Colonic mucosa (tissue), 4 donors: ENCODE results near the gene C1R. TPM values are rescaled to one million over a fixed set of nuclear protein-coding genes. Genes with fewer than 3 reads are reported as not detected.

Source experiments
- DNase-seq: peaks from one replicate; pipeline ENCODE4 v3.0.0-alpha.2; 2020
- H3K27ac ChIP-seq: fragments of 200-600 bp; one replicate; pipeline ENCODE4 v1.8.0; 2021
- H3K27me3 ChIP-seq: fragments of 200-600 bp; one replicate; pipeline ENCODE4 v1.8.0; 2021
- H3K36me3 ChIP-seq: fragments of 200-600 bp; one replicate; pipeline ENCODE4 v1.8.0; 2021
- H3K4me1 ChIP-seq: fragments of 200-600 bp; one replicate; pipeline ENCODE4 v1.8.0; 2021; ENCODE audit warnings: mild to moderate bottlenecking
- H3K4me3 ChIP-seq: fragments of 200-600 bp; one replicate; pipeline ENCODE4 v1.8.0; 2021
- H3K9ac ChIP-seq, 2 donors: one replicate each; pipeline ENCODE4 v1.7.0; 2013; ENCODE audit warnings: control low read depth in 2 of 2, low read depth in 2 of 2, low read length in 2 of 2
- H3K9me3 ChIP-seq: fragments of 200-600 bp; one replicate; pipeline ENCODE4 v1.8.0; 2021
- intact Hi-C: fragments of 100-400 bp; cut with DNase I; formaldehyde crosslinking; loops from one replicate; pipeline ENCODE4 v1.14.1; 2022
- total RNA-seq, 2 donors: library from RNA; stranded (reverse); fragmentation: NEBNext Ultra II Directional in 1 of 2; extraction: Animal tissue kit (Norgen Biotek cat#: 25700) in 1 of 2; gene quantifications; one replicate each; pipeline ENCODE4 v1.2.1, GENCODE V29; 2021
- TF ChIP-seq, protein P1 (sequence below): fragments of 200-600 bp; IDR thresholded peaks from one replicate; pipeline ENCODE4 v1.8.0; 2022; ENCODE audit warnings: antibody characterized with exemption, mild to moderate bottlenecking
- donor health status: healthy.
- donor health status: DM: no; HTN: no; CAD: no.
- donor health status: DM: no; HTN: no; CAD: no.

C1R gene
- total RNA-seq, 2 donors from 2014 or later: 40.1 to 104 TPM

DNA sequence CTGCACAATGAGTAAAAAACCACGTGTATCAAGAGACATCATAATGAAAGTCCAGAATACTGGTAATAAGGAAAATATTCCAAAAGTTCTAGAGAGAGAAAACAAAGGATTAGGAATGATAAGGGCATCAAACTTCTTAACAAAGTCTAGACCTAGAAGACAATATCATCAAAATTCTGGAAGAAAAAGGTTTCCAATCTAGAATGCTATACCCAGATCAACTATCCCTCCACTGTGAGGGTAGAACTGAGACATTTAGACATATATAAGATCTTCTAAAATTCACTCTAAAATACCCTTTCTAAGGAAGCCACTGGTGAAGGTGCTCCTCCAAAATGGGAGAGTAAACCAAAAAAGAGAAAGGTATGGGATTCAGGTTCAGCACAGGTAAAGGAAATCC lies 13.8 kb upstream of the C1R start:
- no peak overlapping the region for H3K4me3 ChIP-seq
- intact Hi-C loops: no loop called here
- no peak overlapping the region for H3K27ac ChIP-seq
- TF ChIP-seq, protein P1, sequence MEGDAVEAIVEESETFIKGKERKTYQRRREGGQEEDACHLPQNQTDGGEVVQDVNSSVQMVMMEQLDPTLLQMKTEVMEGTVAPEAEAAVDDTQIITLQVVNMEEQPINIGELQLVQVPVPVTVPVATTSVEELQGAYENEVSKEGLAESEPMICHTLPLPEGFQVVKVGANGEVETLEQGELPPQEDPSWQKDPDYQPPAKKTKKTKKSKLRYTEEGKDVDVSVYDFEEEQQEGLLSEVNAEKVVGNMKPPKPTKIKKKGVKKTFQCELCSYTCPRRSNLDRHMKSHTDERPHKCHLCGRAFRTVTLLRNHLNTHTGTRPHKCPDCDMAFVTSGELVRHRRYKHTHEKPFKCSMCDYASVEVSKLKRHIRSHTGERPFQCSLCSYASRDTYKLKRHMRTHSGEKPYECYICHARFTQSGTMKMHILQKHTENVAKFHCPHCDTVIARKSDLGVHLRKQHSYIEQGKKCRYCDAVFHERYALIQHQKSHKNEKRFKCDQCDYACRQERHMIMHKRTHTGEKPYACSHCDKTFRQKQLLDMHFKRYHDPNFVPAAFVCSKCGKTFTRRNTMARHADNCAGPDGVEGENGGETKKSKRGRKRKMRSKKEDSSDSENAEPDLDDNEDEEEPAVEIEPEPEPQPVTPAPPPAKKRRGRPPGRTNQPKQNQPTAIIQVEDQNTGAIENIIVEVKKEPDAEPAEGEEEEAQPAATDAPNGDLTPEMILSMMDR: no peak
- H3K4me1 ChIP-seq: peaks cover 6% of the 10 kb centered on the region
- peaks cover 3% of the 10 kb centered on the region for H3K36me3 ChIP-seq
- H3K27me3 ChIP-seq: no peaks in the 10 kb centered on the region
- H3K9me3 ChIP-seq: no peaks in the 10 kb centered on the region
- H3K9ac ChIP-seq: no peak overlapping the region
- no peak for DNase-seq

DNA sequence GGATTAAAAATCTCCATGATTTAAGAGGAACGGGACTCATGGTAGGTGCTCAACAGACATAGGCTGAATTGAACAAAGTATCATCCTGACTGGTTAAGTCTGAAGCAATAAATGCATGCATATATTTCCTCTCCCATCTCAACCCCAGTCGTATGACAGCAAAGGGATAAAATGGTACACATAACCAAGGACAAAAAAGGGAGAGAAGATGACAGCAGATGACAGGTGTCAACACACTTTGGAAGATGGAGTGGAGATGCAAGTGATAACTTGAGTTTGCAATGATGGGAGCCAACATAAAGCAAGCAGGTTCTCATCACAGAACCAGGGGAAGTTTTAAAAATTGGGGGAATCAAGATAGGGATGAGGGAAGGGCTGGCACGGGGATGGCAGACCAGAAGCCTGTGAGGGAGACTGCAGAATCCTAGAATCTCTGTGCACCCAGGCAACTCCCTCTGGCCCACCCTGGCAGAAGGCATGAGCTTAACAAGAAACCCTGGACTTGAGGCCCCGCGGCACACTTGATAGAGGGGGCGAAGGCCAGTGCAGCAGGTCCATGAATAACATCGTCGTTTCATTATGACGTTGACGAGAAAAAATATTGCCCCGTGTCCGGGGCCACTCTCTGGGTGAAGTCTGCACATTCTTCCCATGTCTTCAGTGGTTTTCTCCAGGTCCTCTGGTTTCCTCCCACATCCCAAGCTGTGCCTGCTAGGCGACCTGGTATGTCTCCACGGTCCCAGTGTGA lies 11.8 kb upstream of the C1R start:
- H3K9me3 ChIP-seq: no peaks in the 10 kb centered on the region
- no peak overlapping the region for H3K4me3 ChIP-seq
- intact Hi-C loops: no loop called here
- H3K36me3 ChIP-seq: peaks cover 3% of the 10 kb centered on the region
- H3K9ac ChIP-seq: no peak overlapping the region
- no peaks in the 10 kb centered on the region for H3K27me3 ChIP-seq
- DNase-seq: no peak
- no peaks in the 10 kb centered on the region for H3K4me1 ChIP-seq
- no peak overlapping the region for H3K27ac ChIP-seq
- TF ChIP-seq, protein P1: no peak

DNA sequence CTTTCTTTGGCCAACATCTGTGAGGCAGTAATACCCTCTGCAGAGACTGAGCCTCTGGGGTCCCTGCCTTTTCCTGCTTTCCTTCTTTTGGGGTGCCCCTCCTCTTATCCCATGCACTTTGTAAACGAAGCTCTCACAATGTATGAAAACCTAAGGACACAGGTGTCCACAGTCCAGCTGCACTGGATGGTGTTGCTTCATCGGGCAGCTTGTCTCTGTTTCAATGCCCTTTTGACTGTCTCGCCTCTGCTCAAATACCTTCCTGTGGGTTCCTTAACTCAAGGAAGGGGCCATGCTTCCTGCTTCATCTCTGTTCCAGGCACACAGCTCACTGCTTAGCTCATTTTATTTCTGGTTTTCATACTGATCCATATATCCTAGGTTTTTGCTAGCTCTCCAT lies 10.3 kb upstream of the C1R start:
- intact Hi-C loops: no loop called here
- TF ChIP-seq, protein P1: no peak
- Histone ChIP-seq H3K9ac (no peak overlapping the region), H3K4me1 (no peaks in the 10 kb centered on the region), H3K9me3 (no peaks in the 10 kb centered on the region), H3K27me3 (no peaks in the 10 kb centered on the region), H3K4me3 (no peak overlapping the region), H3K36me3 (peaks cover 3% of the 10 kb centered on the region), H3K27ac (no peak overlapping the region)
- DNase-seq: no peak

DNA sequence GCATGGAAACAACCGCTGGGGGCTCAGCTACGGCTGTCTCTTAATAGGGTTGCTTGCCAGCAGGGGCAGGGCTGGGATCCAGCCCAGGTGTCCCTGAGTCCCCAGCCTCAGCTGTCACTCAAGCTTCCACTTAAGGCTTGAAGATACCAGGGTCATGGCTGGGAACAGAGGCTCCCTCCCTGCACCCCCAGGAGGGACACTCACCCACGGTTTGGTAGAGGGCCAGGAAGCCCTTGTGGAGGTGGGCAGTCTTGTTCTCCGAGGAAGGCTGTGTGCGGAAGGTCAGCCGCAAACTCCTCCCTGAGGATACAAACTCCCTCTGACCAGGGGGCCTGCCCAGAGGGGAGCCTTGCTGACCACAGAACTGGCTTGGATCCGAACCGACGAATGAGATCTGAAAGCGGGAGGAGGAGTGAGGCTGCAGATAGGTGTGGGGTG lies 9.5 kb upstream of the C1R start:
- TF ChIP-seq, protein P1: no peak
- H3K4me3 ChIP-seq: no peak overlapping the region
- H3K27ac ChIP-seq: no peak overlapping the region
- H3K4me1 ChIP-seq: no peaks in the 10 kb centered on the region
- H3K9ac ChIP-seq: no peak overlapping the region
- no peak for DNase-seq
- no peaks in the 10 kb centered on the region for H3K9me3 ChIP-seq
- H3K36me3 ChIP-seq: peaks cover 3% of the 10 kb centered on the region
- intact Hi-C loops: no loop called here
- H3K27me3 ChIP-seq: no peaks in the 10 kb centered on the region

DNA sequence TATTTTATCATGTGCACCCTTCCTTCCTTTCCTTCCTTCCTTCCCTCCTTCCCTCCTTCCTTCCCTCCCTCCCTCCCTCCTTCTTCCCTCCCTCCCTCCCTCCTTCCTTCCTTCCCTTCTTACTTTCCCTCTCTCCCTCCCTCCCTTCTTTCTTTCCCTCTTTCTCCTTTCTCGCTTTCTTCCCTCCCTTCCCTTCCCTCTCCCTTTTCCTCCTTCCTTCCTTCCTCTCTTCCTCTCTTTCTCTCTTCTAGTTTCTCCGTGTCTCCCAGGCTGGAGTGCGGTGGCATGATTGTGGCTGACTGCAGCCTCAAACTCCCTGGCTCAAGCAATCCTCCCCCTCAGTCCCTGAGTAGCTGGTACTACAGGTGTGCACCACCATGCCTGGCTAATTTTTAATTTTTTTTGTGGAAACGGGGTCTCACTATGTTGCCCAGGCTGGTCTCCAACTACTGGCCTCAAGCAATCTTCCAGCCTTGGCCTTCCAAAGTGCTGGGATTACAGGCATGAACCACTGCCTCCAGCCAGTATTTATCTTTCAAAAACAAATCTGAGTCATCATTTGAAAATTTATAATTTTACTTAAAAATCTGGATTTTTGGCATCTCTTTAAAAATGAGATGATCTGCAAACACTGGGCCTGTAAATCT lies 8.9 kb upstream of the C1R start:
- intact Hi-C loops: no loop called here
- Histone ChIP-seq H3K36me3 (peaks cover 3% of the 10 kb centered on the region), H3K27ac (no peak overlapping the region), H3K4me1 (no peaks in the 10 kb centered on the region), H3K4me3 (no peak overlapping the region), H3K27me3 (no peaks in the 10 kb centered on the region), H3K9ac (no peak overlapping the region), H3K9me3 (no peaks in the 10 kb centered on the region)
- DNase-seq: no peak
- TF ChIP-seq, protein P1: no peak
